ENCODE measurements around the gene CNGA1. TPM values are rescaled to one million over a fixed set of nuclear protein-coding genes. Genes with fewer than 3 reads are reported as not detected.

The CNGA1 gene
- total and polyA plus RNA-seq, 8 donors, result 0.67 to 3.2 (median 1.4) TPM

DNA sequence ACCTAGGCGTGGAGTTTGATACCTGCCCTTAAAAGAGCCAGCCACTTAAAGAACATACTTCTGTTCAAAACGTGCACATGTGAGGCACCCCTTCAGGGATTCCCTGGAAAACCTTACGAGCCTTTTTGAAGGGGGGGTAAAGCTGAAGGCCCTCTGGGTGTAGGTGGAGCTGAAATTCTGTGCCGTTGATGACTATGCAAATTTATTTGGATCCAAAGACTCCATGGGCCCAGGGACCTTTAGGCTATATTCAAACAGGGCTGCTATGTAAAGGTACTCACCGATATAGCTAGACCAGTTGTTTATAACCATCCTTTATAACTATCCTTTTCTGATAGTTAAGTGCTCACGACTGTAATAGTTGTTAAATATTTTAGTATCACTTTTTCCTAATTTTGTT, 61.8 kb downstream of the CNGA1 start:
- DNase-seq, result no peak
- TF ChIP-seq, protein P1, sequence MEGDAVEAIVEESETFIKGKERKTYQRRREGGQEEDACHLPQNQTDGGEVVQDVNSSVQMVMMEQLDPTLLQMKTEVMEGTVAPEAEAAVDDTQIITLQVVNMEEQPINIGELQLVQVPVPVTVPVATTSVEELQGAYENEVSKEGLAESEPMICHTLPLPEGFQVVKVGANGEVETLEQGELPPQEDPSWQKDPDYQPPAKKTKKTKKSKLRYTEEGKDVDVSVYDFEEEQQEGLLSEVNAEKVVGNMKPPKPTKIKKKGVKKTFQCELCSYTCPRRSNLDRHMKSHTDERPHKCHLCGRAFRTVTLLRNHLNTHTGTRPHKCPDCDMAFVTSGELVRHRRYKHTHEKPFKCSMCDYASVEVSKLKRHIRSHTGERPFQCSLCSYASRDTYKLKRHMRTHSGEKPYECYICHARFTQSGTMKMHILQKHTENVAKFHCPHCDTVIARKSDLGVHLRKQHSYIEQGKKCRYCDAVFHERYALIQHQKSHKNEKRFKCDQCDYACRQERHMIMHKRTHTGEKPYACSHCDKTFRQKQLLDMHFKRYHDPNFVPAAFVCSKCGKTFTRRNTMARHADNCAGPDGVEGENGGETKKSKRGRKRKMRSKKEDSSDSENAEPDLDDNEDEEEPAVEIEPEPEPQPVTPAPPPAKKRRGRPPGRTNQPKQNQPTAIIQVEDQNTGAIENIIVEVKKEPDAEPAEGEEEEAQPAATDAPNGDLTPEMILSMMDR (IDR thresholded peaks at IDR 0.05), result no peak
- H3K9me3 ChIP-seq, result no peaks in the 10 kb centered on the region
- no peaks in the 10 kb centered on the region for H3K27me3 ChIP-seq
- no peak for ATAC-seq
- H3K27ac ChIP-seq, result no peak overlapping the region
- intact Hi-C loops (cut with DNase I), result no loop called here
- 76 to 78% methylated on average over 6 of the region's 6 CpGs for WGBS, 2 donors
- H3K4me1 ChIP-seq, result no peaks in the 10 kb centered on the region
- H3K36me3 ChIP-seq, result no peaks in the 10 kb centered on the region
- FAIRE-seq, result no peak
- no peak overlapping the region for H3K4me3 ChIP-seq

DNA sequence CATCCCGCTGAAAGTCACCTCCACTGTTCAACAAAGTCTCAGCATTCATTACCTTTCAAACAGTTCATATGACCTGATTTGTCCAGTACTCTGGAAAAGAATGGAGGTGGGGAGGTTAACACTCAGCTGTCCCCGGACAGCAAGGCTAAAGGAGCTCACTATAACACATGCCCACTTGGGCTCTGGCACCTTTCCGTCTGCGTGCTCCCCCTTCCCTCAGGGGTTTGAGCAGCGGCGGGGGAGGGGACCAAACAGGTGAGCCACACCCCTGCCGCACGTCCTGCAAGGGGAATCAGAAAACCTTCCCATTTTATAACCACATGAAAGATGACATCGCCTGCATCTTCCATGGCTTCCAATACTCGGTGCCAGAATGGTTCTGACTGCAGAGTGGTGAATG, 62.2 kb downstream of the CNGA1 start:
- FAIRE-seq, result no peak

DNA sequence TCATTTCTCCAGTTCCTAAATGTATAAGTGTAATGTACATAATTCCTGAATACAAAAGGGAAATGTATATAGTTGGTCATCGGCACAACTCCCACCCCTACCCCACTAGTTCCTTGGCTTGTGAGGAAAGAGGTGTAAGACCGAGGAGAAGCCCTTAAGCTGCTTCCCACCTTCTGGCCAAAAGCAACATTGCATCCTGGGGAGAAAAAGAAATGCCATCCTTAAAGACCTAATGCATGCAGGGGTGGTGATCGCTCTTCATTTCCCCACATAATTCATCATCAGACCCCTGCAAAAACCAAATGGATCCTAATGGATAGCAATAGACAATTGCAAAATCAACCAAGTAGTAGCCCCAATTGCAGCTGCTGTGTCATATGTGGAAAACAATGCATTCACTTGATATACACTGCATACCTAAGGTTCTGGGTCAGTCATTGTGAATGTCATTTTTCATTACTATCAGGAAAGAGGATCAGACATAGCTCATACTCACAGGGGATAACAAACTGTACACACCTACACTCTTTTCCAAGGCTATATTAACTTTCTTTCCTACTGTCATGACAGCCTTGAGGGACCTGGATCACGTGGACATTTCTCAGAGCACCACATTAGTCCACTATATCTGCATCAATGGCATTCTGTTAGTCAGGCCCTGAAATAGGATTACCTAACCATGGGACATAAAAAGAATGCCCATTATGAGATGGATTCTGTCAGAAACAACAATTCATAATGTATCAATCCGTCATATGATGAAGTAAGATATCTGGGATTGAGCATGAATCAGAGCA, 70.4 kb downstream of the CNGA1 start:
- Histone ChIP-seq H3K36me3 (no peaks in the 10 kb centered on the region), H3K27me3 (no peaks in the 10 kb centered on the region), H3K9me3 (no peaks in the 10 kb centered on the region), H3K4me1 (no peaks in the 10 kb centered on the region), H3K27ac (no peak overlapping the region), H3K4me3 (no peak overlapping the region)
- WGBS, 2 donors, result 90 to 91% methylated on average over 5 of the region's 5 CpGs
- TF ChIP-seq, protein P1 (IDR thresholded peaks at IDR 0.05), result no peak
- DNase-seq, result no peak
- intact Hi-C loops (cut with DNase I), result loop anchor here in 1 of 3 donors (10.0 kb wide), 1 partner anchor 271 kb away; no protein-coding TSS in a partner anchor
- FAIRE-seq, result no peak
- ATAC-seq, result no peak

More for the DNA sequence above, 62.2 kb downstream of the CNGA1 start:
- Histone ChIP-seq H3K27ac (no peak overlapping the region), H3K27me3 (no peaks in the 10 kb centered on the region), H3K4me1 (no peaks in the 10 kb centered on the region), H3K4me3 (no peak overlapping the region), H3K36me3 (no peaks in the 10 kb centered on the region), H3K9me3 (no peaks in the 10 kb centered on the region)
- intact Hi-C loops (cut with DNase I), result no loop called here
- 66 to 74% methylated on average over 10 of the region's 10 CpGs for WGBS, 2 donors
- TF ChIP-seq, protein P1 (IDR thresholded peaks at IDR 0.05), result no peak
- DNase-seq, result peak in 1 of 6 donors; percentile 29
- ATAC-seq, result no peak

DNA sequence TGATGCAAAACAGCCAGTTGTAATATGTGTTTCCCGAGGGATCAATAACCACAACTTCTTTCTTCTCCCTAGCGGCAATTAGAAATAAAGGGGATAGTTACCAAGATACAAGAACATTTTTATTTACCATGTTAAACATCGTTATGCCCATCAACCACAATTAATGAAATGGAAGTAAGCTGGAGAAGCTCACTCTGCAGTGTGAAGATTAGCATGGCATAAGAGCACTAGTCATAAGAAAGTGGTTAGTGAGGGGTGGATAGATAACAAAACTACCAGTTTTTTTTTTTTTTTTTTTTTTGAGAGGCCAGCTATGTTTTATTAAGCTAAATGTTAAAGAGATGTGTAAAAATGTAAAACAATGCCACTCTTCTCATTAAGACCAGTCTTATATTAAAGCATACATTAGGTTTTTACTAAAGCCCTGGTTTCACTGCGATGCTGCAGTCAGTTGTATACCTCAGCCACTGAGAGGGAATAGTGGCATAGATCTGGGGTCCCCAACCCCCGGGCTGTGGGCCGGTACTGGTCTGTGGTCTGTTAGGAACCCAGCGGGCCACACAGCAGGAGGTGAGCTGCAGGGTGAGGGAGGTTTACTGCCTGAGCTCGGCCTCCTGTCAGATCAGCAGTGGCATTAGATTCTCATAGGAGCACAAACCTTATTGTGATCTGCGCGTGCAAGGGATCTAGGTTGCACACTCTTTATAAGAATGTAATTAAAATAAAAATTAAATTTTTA, 74.2 kb downstream of the CNGA1 start:
- TF ChIP-seq, protein P1 (IDR thresholded peaks at IDR 0.05), result no peak
- FAIRE-seq (no peak), DNase-seq (no peak), ATAC-seq (no peak)
- Histone ChIP-seq H3K4me1 (peaks cover 0 to 6% (median 0%) of the 10 kb centered on the region in 3 donors), H3K9me3 (no peaks in the 10 kb centered on the region), H3K4me3 (no peak overlapping the region), H3K27ac (no peak overlapping the region), H3K27me3 (no peaks in the 10 kb centered on the region), H3K36me3 (no peaks in the 10 kb centered on the region)
- intact Hi-C loops (cut with DNase I), result loop anchor here in 1 of 3 donors (10.0 kb wide), 1 partner anchor 267 kb away; no protein-coding TSS in a partner anchor
- 86 to 91% methylated on average over 10 of the region's 10 CpGs for WGBS, 2 donors

Data from pancreas (tissue), 10 donors.